Common myeloid progenitor, CD34-positive (primary cell): ENCODE results near the gene CPNE4.
"Not testable (repeated sequence)": the region's sequence is repeated elsewhere in the genome, so short reads cannot be mapped to it uniquely, and the experiment has no call there.

Source experiments
- CTCF ChIA-PET: fragments of 350-600 bp; sonication (Branson Sonifier 250); formaldehyde crosslinking; loops from one replicate; lab custom pipeline; 2021; ENCODE audit warnings: antibody characterized with exemption; lab: Charles Lee
- POLR2A ChIA-PET: fragments of 350-600 bp; sonication (Branson Sonifier 250); formaldehyde crosslinking; loops from one replicate; lab custom pipeline; 2021; ENCODE audit warnings: antibody characterized with exemption; lab: Charles Lee
- DNase-seq, 3 donors: peaks; one replicate each; pipeline versions ENCODE4 v3.0.0 to v3.0.0-alpha.2; 2013
- H3K27ac ChIP-seq, 2 experiments: 1 replicate in 1 of 2; 2 replicates in 1 of 2; pipeline ENCODE4 v1.7.0; 2013; ENCODE audit warnings: inconsistent platforms in 2 of 2, low read length in 2 of 2, mild to moderate bottlenecking in 2 of 2, low read depth in 1 of 2, moderate library complexity in 1 of 2; ENCODE audit not compliant: severe bottlenecking in 2 of 2, insufficient read depth in 1 of 2, poor library complexity in 1 of 2
- H3K27me3 ChIP-seq, 5 experiments: replicated peaks in 2 of 5; 1 replicate in 3 of 5; 2 replicates in 2 of 5; pipeline versions ENCODE4 v1.6.1 to v1.7.0; 2013; ENCODE audit warnings: low read length in 4 of 5, mild to moderate bottlenecking in 2 of 5, moderate library complexity in 2 of 5, inconsistent platforms in 1 of 5; ENCODE audit not compliant: insufficient read depth in 5 of 5, control insufficient read depth in 4 of 5
- H3K36me3 ChIP-seq, 4 experiments: 1 replicate in 2 of 4; 2 replicates in 2 of 4; pipeline versions ENCODE4 v1.6.1 to v1.7.0; 2013; ENCODE audit warnings: low read length in 3 of 4, control low read depth in 1 of 4, mild to moderate bottlenecking in 1 of 4; ENCODE audit not compliant: control insufficient read depth in 4 of 4, insufficient read depth in 4 of 4
- H3K4me1 ChIP-seq, 4 experiments: 1 replicate in 3 of 4; 2 replicates in 1 of 4; pipeline versions ENCODE4 v1.6.1 to v1.7.1; 2013; ENCODE audit warnings: low read length in 3 of 4, mild to moderate bottlenecking in 3 of 4, control low read depth in 1 of 4, inconsistent platforms in 1 of 4, moderate library complexity in 1 of 4; ENCODE audit not compliant: control insufficient read depth in 4 of 4, insufficient read depth in 4 of 4; ENCODE audit errors: control extremely low read depth in 1 of 4
- H3K4me3 ChIP-seq, 7 experiments: 1 replicate in 4 of 7; 2 replicates in 3 of 7; pipeline versions ENCODE4 v1.5.1 to v1.7.0; 2013; ENCODE audit warnings: mild to moderate bottlenecking in 7 of 7, low read length in 6 of 7, moderate library complexity in 6 of 7, inconsistent platforms in 2 of 7, low read depth in 2 of 7, control low read depth in 1 of 7; ENCODE audit not compliant: insufficient read depth in 4 of 7, control insufficient read depth in 1 of 7; ENCODE audit errors: extremely low read depth in 1 of 7
- H3K9me3 ChIP-seq, 5 experiments: 1 replicate in 4 of 5; 2 replicates in 1 of 5; pipeline versions ENCODE4 v1.6.1 to v1.7.1; 2013; ENCODE audit warnings: low read length in 4 of 5, mild to moderate bottlenecking in 2 of 5, inconsistent platforms in 1 of 5, low read depth in 1 of 5, moderate library complexity in 1 of 5; ENCODE audit not compliant: control insufficient read depth in 4 of 5, insufficient read depth in 2 of 5; ENCODE audit errors: control extremely low read depth in 1 of 5
- WGBS: methylation state at CpG from one replicate; pipeline ENCODE4 v1.1.5; 2013; ENCODE audit not compliant: insufficient coverage; 5-methylcytosine and 5-hydroxymethylcytosine counted together

Gene CPNE4

GRCh38 chr3:131899021-131899420 lies 135.8 kb downstream of the CPNE4 start:
- POLR2A ChIA-PET: no interaction called here

GRCh38 chr3:131898346-131898745 lies 136.5 kb downstream of the CPNE4 start:
- H3K4me1 ChIP-seq: no peaks in the 10 kb centered on the region
- POLR2A ChIA-PET: no interaction called here
- no peak for DNase-seq

More at GRCh38 chr3:131899021-131899420, 135.8 kb downstream of the CPNE4 start:
- 58% methylated on average over 4 of the region's 5 CpGs for WGBS
- no peak overlapping the region for H3K4me3 ChIP-seq
- no peaks in the 10 kb centered on the region for H3K36me3 ChIP-seq
- CTCF ChIA-PET: no interaction called here
- H3K27me3 ChIP-seq: peaks cover 0 to 2% (median 2%) of the 10 kb centered on the region in 5 experiments
- H3K27ac ChIP-seq: no peak overlapping the region
- peaks cover 0 to 1% (median 0%) of the 10 kb centered on the region in 5 experiments for H3K9me3 ChIP-seq
- DNase-seq: no peak
- H3K4me1 ChIP-seq: no peaks in the 10 kb centered on the region

DNA sequence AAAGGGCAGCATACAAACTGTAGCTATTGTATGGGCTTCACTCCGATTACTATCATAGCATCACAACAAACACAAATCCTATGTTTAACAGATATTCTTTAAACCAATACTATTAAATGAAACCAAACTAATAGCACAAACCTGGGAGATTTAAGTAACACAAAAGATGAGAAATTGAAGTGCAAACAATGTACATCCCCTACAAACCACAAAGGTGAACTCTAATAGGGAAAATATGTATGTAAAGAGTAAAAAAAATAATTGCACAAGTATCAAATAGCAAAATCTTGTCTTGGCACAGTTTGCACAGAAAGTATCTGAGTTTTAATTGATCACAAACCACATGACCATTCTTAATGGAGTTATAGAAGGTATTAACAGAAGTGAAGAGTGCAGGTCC lies 138.5 kb downstream of the CPNE4 start:
- WGBS: no CpG with 5 or more reads among the region's 1 CpG
- Histone ChIP-seq H3K36me3 (no peaks in the 10 kb centered on the region), H3K4me1 (no peaks in the 10 kb centered on the region), H3K4me3 (no peak overlapping the region), H3K27ac (no peak overlapping the region), H3K9me3 (peaks cover 0 to 1% (median 0%) of the 10 kb centered on the region in 5 experiments), H3K27me3 (peaks cover 0 to 2% (median 2%) of the 10 kb centered on the region in 5 experiments)
- ChIA-PET POLR2A (no interaction called here), CTCF (interaction anchor here (0.6 to 1.3 kb wide), 2 partner anchors 15 to 1459 kb away, joined by 3 read pairs; no protein-coding TSS in a partner anchor)
- no peak for DNase-seq

More at GRCh38 chr3:131898346-131898745, 136.5 kb downstream of the CPNE4 start:
- Histone ChIP-seq H3K27me3 (peaks cover 0 to 2% (median 2%) of the 10 kb centered on the region in 5 experiments), H3K27ac (no peak overlapping the region), H3K9me3 (peaks cover 0 to 1% (median 0%) of the 10 kb centered on the region in 5 experiments), H3K36me3 (no peaks in the 10 kb centered on the region), H3K4me3 (no peak overlapping the region)
- CTCF ChIA-PET: no interaction called here

DNA sequence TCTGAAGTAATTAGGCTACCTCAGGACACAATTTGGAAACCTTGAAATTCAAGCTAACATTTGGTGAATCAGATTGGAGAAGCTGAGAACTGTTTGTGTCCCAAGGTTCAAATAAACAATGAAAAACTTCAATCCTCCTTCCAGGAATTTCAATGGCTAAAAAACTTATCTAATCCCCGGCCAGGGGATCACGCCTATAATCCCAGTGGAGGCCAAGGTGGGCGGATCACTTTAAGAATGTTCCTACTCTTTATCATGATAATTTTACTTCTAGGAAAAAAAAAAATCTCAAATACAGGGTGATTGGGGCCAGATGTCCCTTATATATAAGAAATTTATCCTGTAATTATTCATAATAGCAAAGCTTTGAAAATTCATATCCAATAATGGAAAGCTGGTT lies 139.0 kb downstream of the CPNE4 start:
- Histone ChIP-seq H3K4me1 (no peaks in the 10 kb centered on the region), H3K36me3 (no peaks in the 10 kb centered on the region), H3K27ac (no peak overlapping the region), H3K4me3 (no peak overlapping the region), H3K27me3 (peaks cover 0 to 2% (median 2%) of the 10 kb centered on the region in 5 experiments), H3K9me3 (peaks cover 0 to 1% (median 0%) of the 10 kb centered on the region in 5 experiments)
- ChIA-PET POLR2A (no interaction called here), CTCF (interaction anchor here (0.6 to 1.3 kb wide), 2 partner anchors 15 to 1458 kb away, joined by 3 read pairs; no protein-coding TSS in a partner anchor)
- WGBS: no CpG with 5 or more reads among the region's 3 CpGs
- DNase-seq: no peak

DNA sequence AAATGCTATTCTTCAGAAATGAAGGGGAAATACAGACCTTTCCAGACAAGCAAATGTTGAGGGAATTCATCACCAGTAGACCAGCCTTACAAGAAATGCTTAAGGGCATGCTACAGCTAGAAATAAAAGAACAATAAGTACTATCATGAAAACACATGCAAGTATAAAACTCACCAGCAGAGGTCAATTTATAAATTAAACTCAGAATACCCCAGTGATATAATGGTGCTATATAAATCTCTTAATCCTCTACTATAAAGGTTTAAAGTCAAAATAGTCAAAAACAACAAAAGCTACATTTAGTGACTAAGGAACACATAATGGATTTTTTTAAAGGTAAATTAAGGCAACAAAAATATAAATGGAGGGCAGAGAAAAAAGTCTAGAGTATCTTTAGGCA lies 142.5 kb downstream of the CPNE4 start:
- Histone ChIP-seq H3K27ac (no peak overlapping the region), H3K27me3 (peaks cover 0 to 2% (median 0%) of the 10 kb centered on the region in 5 experiments), H3K9me3 (peaks cover 0 to 3% (median 0%) of the 10 kb centered on the region in 5 experiments), H3K4me3 (no peak overlapping the region), H3K4me1 (no peaks in the 10 kb centered on the region), H3K36me3 (no peaks in the 10 kb centered on the region)
- ChIA-PET POLR2A (no interaction called here), CTCF (interaction anchor here (1.5 kb wide), 1 partner anchor 9 kb away, joined by 3 read pairs; no protein-coding TSS in a partner anchor)
- DNase-seq: no peak

DNA sequence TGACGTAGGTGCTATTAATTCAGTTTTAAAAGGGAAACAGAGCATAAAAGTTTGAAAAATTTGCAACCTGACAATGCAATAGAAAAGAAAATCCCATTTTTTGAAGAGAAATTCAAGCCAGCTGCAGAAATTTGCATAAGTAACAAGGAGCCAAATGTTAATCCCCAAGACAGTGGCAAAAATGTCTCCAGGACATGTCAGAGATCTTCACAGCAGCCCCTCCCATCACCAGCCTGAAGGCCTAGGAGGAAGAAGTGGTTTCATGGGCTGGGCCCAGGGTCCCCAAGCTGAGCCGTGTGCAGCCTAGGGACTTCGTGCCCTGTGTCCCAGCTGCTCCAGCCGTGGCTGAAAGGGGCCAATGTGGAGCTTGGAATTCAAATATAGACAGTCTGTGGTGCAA lies 148.9 kb downstream of the CPNE4 start:
- H3K27me3 ChIP-seq, CTCF ChIA-PET, H3K36me3 ChIP-seq, H3K9me3 ChIP-seq, H3K4me1 ChIP-seq, H3K4me3 ChIP-seq, DNase-seq, H3K27ac ChIP-seq, POLR2A ChIA-PET: not testable (repeated sequence)
- WGBS: 91% methylated on average over 3 of the region's 4 CpGs

- no peaks in the 10 kb centered on the region for H3K4me1 ChIP-seq
- WGBS: 50% methylated on average over 2 of the region's 2 CpGs
- no peak overlapping the region for H3K27ac ChIP-seq
- H3K27me3 ChIP-seq: no peaks in the 10 kb centered on the region
- no peak overlapping the region for H3K4me3 ChIP-seq
- ChIA-PET POLR2A (no interaction called here), CTCF (interaction anchor here (1.2 kb wide), 1 partner anchor 8 kb away, joined by 3 read pairs; no protein-coding TSS in a partner anchor)
- H3K9me3 ChIP-seq: peaks cover 0 to 4% (median 0%) of the 10 kb centered on the region in 5 experiments
- DNase-seq: no peak
- H3K36me3 ChIP-seq: no peaks in the 10 kb centered on the region
Measured at GRCh38 chr3:131883711-131884407, 151.0 kb downstream of the CPNE4 start.
